ENCODE data around the gene PBX3.

DNA sequence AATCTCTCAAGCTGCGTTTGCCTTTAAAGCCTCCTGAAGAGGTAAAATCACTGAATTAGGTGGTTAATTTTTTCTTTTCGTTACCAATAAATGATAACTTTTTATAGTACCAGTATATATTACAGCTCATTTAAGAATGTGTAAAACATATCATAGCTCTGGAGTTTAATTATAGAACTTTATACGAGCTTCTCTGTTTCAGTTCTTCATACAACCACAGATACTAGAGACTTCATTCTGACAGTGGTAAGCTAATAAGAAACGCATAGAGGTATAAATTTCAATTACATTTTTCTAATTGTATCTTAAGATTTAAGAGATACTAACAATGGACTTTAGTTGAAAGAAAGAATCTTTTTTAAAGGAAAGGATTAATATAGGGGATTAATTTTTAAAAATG is 73.9 kb downstream of the PBX3 start:
- TF ChIP-seq, protein P1, sequence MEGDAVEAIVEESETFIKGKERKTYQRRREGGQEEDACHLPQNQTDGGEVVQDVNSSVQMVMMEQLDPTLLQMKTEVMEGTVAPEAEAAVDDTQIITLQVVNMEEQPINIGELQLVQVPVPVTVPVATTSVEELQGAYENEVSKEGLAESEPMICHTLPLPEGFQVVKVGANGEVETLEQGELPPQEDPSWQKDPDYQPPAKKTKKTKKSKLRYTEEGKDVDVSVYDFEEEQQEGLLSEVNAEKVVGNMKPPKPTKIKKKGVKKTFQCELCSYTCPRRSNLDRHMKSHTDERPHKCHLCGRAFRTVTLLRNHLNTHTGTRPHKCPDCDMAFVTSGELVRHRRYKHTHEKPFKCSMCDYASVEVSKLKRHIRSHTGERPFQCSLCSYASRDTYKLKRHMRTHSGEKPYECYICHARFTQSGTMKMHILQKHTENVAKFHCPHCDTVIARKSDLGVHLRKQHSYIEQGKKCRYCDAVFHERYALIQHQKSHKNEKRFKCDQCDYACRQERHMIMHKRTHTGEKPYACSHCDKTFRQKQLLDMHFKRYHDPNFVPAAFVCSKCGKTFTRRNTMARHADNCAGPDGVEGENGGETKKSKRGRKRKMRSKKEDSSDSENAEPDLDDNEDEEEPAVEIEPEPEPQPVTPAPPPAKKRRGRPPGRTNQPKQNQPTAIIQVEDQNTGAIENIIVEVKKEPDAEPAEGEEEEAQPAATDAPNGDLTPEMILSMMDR (conservative IDR thresholded peaks at IDR 0.05; ENCODE audit: low read length): no peak
- no peak for TF ChIP-seq EZH2phosphoT487 (IDR thresholded peaks at IDR 0.05; ENCODE audit: borderline replicate concordance)
